HepG2 (cell line): ENCODE data around the gene TRMT2A. TPM values are rescaled to one million over a fixed set of nuclear protein-coding genes. Genes with fewer than 3 reads are reported as not detected.

Experiments
- CCDC6 ChIP-seq: sonication (generic); formaldehyde crosslinking; IDR thresholded peaks from 2 replicates; pipeline ENCODE4 v1.8.1; 2022; ENCODE audit warnings: mild to moderate bottlenecking, missing genetic modification reagents, moderate library complexity
- DBP ChIP-seq: sonication (generic); formaldehyde crosslinking; IDR thresholded peaks from 2 replicates; pipeline ENCODE4 v1.4.0; 2020; ENCODE audit warnings: missing genetic modification reagents; ENCODE audit errors: not compliant biosample characterization
- ELF1 ChIP-seq: sonication (generic); formaldehyde crosslinking; IDR thresholded peaks from 2 replicates; pipeline ENCODE4 v1.4.0; 2020; ENCODE audit warnings: missing genetic modification reagents
- FOXP1 ChIP-seq, 2 experiments: fragments of 450-650 bp in 1 of 2; IDR thresholded peaks; 2 replicates each; pipeline ENCODE4 v1.6.1; 2017 to 2018; ENCODE audit warnings: antibody characterized with exemption in 1 of 2
- HNRNPL ChIP-seq: fragments of 200-400 bp; formaldehyde crosslinking; IDR thresholded peaks from 2 replicates; pipeline ENCODE4 v1.6.1; 2017; ENCODE audit warnings: mild to moderate bottlenecking, low read depth, low read length
- HOXA9 ChIP-seq: sonication (generic); formaldehyde crosslinking; IDR thresholded peaks from 2 replicates; pipeline ENCODE4 v1.8.1; 2022; ENCODE audit warnings: missing genetic modification reagents, mild to moderate bottlenecking, moderate library complexity, borderline replicate concordance
- ISL2 ChIP-seq: sonication (generic); formaldehyde crosslinking; IDR thresholded peaks from 2 replicates; pipeline ENCODE4 v1.5.0; 2020; ENCODE audit warnings: missing genetic modification reagents
- JDP2 ChIP-seq: sonication (generic); formaldehyde crosslinking; IDR thresholded peaks from 2 replicates; pipeline ENCODE4 v1.8.1; 2022; ENCODE audit warnings: missing genetic modification reagents, borderline replicate concordance
- KLF15 ChIP-seq: sonication (generic); formaldehyde crosslinking; IDR thresholded peaks from 2 replicates; pipeline ENCODE4 v1.8.1; 2023; ENCODE audit warnings: borderline replicate concordance, mild to moderate bottlenecking, inconsistent platforms, missing genetic modification reagents, mixed read lengths
- MEIS1 ChIP-seq: sonication (generic); formaldehyde crosslinking; IDR thresholded peaks from 2 replicates; pipeline ENCODE4 v1.9.0; 2021; ENCODE audit warnings: mild to moderate bottlenecking, missing genetic modification reagents, moderate library complexity, borderline replicate concordance
- NFIC ChIP-seq: IDR thresholded peaks from 2 replicates; pipeline ENCODE4 v1.6.1; 2012; ENCODE audit warnings: mild to moderate bottlenecking, low read length, inconsistent platforms
- NFYC ChIP-seq: IDR thresholded peaks from 2 replicates; pipeline ENCODE4 v1.6.1; 2016; ENCODE audit warnings: missing genetic modification reagents, missing compliant biosample characterization
- PHF5A ChIP-seq: IDR thresholded peaks from one replicate; pipeline ENCODE4 v1.6.1; 2018; ENCODE audit warnings: low read depth, missing genetic modification reagents; ENCODE audit not compliant: unreplicated experiment
- RAD51 ChIP-seq: fragments of 450-650 bp; IDR thresholded peaks from 2 replicates; pipeline ENCODE4 v1.6.1; 2016; ENCODE audit warnings: borderline replicate concordance
- RBFOX2 ChIP-seq: fragments of 200-400 bp; formaldehyde crosslinking; IDR thresholded peaks from 2 replicates; pipeline ENCODE4 v1.6.1; 2017; ENCODE audit warnings: low read depth, mild to moderate bottlenecking, low read length
- REPIN1 ChIP-seq: sonication (generic); formaldehyde crosslinking; IDR thresholded peaks from 2 replicates; pipeline ENCODE4 v1.8.0; 2022; ENCODE audit warnings: missing genetic modification reagents, low read depth, mild to moderate bottlenecking, borderline replicate concordance
- SAP130 ChIP-seq: IDR thresholded peaks from 2 replicates; pipeline ENCODE4 v1.6.1; 2016; ENCODE audit warnings: low read depth
- ZBTB7B ChIP-seq: sonication (generic); formaldehyde crosslinking; IDR thresholded peaks from 2 replicates; pipeline ENCODE4 v1.4.0; 2020; ENCODE audit warnings: missing genetic modification reagents
- ZFP41 ChIP-seq: sonication (generic); formaldehyde crosslinking; IDR thresholded peaks from 2 replicates; pipeline ENCODE4 v1.4.0; 2020; ENCODE audit warnings: mild to moderate bottlenecking, missing genetic modification reagents, borderline replicate concordance
- ZNF121 ChIP-seq: sonication (generic); formaldehyde crosslinking; IDR thresholded peaks from 2 replicates; pipeline ENCODE4 v1.5.0; 2020; ENCODE audit warnings: mild to moderate bottlenecking, missing genetic modification reagents
- ZNF3 ChIP-seq: IDR thresholded peaks from 2 replicates; pipeline ENCODE4 v1.7.0; 2017; ENCODE audit warnings: inconsistent platforms
- ZNF543 ChIP-seq: sonication (generic); formaldehyde crosslinking; IDR thresholded peaks from 2 replicates; pipeline ENCODE4 v1.4.0; 2020; ENCODE audit warnings: mild to moderate bottlenecking, missing genetic modification reagents
- ZNF577 ChIP-seq: sonication (generic); formaldehyde crosslinking; IDR thresholded peaks from 2 replicates; pipeline ENCODE4 v1.4.0; 2020; ENCODE audit warnings: mild to moderate bottlenecking, low read depth, missing genetic modification reagents, borderline replicate concordance
- ZNF607 ChIP-seq: sonication (generic); formaldehyde crosslinking; IDR thresholded peaks from 2 replicates; pipeline ENCODE4 v1.5.1; 2020; ENCODE audit warnings: missing genetic modification reagents, mild to moderate bottlenecking, borderline replicate concordance
- ZNF768 ChIP-seq: sonication (generic); formaldehyde crosslinking; IDR thresholded peaks from 2 replicates; pipeline ENCODE4 v1.4.0; 2020; ENCODE audit warnings: missing genetic modification reagents
- polyA plus RNA-seq, 8 experiments: library from polyadenylated mRNA; depleted of rRNA in 3 of 8; stranded (reverse) in 7 of 8; unstranded in 1 of 8; fragments of >200 nt; fragmentation: Illumina TruSeq in 4 of 8; extraction: Trizol in 4 of 8; gene quantifications; 2 replicates each; pipeline versions ENCODE4 v1.2.1 to v1.2.3, GENCODE V29; 2011 to 2016; ENCODE audit warnings: low read depth in 4 of 8, missing spikeins in 1 of 8, mixed read lengths in 1 of 8; ENCODE audit not compliant: insufficient read depth in 1 of 8
- total RNA-seq, 5 experiments: library from RNA; depleted of rRNA; stranded (reverse); fragments of >200 nt; fragmentation: Illumina TruSeq; extraction: Trizol; gene quantifications; 2 replicates each; pipeline ENCODE4 v1.2.3, GENCODE V29; 2016; ENCODE audit warnings: low read depth in 1 of 5
- TF ChIP-seq, protein P1 (sequence below): sonication (generic); formaldehyde crosslinking; IDR thresholded peaks from 2 replicates; pipeline ENCODE4 v1.4.0; 2020; ENCODE audit warnings: mild to moderate bottlenecking, missing genetic modification reagents
- TF ChIP-seq, protein P2 (sequence below): IDR thresholded peaks from 2 replicates; pipeline ENCODE4 v1.6.1; 2016; ENCODE audit warnings: low read depth, control low read depth
- TF ChIP-seq, protein P3 (sequence below): sonication (generic); formaldehyde crosslinking; IDR thresholded peaks from 2 replicates; pipeline ENCODE4 v1.4.0; 2020; ENCODE audit warnings: missing genetic modification reagents

Gene TRMT2A
- total and polyA plus RNA-seq, 2 of the 13 experiments (the other 11 are each of a cell fraction or from before 2014, with no cell fraction given) = 24.0 to 30.3 TPM

DNA sequence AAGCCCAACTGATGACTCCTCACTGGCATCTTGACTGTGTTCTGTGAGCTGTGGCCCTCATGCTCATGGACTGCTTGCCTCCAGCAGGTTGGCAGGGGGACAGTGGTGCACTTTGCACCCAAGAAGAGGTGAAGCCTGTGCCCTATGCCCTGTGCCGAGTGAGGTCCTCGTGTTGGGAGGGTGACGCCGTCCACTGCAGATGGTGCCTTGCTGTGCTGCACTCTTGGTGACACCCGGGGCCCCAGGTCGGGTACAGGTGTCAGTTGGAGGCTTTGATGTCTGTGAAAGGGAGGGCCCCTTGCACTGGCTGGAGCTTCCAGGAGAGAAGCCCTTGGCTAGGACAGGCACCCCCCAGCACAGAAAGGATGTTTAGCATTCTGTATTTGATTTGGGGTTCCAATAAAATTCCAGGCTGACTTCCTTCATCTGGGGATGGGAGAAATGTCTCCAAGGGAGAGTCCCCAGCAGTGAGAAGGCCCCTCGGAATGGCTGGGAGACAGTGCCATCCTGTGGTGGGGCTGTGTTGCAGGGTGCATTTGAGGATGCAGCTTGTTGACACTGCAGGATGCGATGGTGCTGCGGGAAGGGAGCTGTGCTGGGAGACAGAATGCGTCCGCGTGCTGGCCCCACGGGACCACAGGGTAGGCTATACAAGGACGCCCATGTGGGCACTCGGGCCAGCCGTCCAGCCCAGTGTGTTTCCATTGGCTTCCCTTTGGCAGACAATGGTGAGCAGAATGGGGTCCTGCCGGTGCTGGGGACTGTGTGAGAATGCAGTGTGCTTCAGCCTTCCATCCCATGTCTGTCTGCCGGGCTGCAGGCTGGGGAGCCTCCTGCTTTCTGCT is 12.1 kb upstream of the TRMT2A start (continued):
- 0 out of 2 replicates have a peak, but pooled peaks have one; percentile 56 for TF ChIP-seq HNRNPL
- TF ChIP-seq ZFP41 (CRISPR knock-in tag) = no peak
- TF ChIP-seq ZBTB7B (CRISPR knock-in tag) = no peak
- TF ChIP-seq ZNF577 = no peak
- TF ChIP-seq MEIS1 (CRISPR knock-in tag) = peak; percentile 37; the same call in 1 of the 2 replicates
- TF ChIP-seq KLF15 (CRISPR knock-in tag) = no peak
- no peak for TF ChIP-seq CCDC6
- no peak for TF ChIP-seq ELF1 (CRISPR knock-in tag)
- TF ChIP-seq, protein P1, sequence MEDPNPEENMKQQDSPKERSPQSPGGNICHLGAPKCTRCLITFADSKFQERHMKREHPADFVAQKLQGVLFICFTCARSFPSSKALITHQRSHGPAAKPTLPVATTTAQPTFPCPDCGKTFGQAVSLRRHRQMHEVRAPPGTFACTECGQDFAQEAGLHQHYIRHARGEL (CRISPR knock-in tag) = 0 out of 2 replicates have a peak, but pooled peaks have one; percentile 14
- no peak for TF ChIP-seq FOXP1 (IDR thresholded peaks at IDR 0.05)
- TF ChIP-seq FOXP1 (CRISPR knock-in tag; IDR thresholded peaks at IDR 0.05) = 0 out of 2 replicates have a peak, but pooled peaks have one; percentile 10
- no peak for TF ChIP-seq ZNF607
- no peak for TF ChIP-seq ZNF3 (CRISPR knock-in tag)
- no peak for TF ChIP-seq ZNF543
- no peak for TF ChIP-seq PHF5A
- TF ChIP-seq HOXA9 (CRISPR knock-in tag) = no peak
- no peak for TF ChIP-seq RBFOX2
- no peak for TF ChIP-seq DBP (CRISPR knock-in tag)
- no peak for TF ChIP-seq NFIC
- no peak for TF ChIP-seq NFYC (CRISPR knock-in tag)
- no peak for TF ChIP-seq REPIN1 (CRISPR knock-in tag)
- TF ChIP-seq ZNF121 (CRISPR knock-in tag) = 0 out of 2 replicates have a peak, but pooled peaks have one; percentile 17
- TF ChIP-seq, protein P2, sequence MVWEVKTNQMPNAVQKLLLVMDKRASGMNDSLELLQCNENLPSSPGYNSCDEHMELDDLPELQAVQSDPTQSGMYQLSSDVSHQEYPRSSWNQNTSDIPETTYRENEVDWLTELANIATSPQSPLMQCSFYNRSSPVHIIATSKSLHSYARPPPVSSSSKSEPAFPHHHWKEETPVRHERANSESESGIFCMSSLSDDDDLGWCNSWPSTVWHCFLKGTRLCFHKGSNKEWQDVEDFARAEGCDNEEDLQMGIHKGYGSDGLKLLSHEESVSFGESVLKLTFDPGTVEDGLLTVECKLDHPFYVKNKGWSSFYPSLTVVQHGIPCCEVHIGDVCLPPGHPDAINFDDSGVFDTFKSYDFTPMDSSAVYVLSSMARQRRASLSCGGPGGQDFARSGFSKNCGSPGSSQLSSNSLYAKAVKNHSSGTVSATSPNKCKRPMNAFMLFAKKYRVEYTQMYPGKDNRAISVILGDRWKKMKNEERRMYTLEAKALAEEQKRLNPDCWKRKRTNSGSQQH (CRISPR knock-in tag) = peak; percentile 76
- TF ChIP-seq SAP130 (CRISPR knock-in tag) = no peak; the same call in 1 of the 2 replicates
- TF ChIP-seq ISL2 (CRISPR knock-in tag) = no peak
- TF ChIP-seq, protein P3, sequence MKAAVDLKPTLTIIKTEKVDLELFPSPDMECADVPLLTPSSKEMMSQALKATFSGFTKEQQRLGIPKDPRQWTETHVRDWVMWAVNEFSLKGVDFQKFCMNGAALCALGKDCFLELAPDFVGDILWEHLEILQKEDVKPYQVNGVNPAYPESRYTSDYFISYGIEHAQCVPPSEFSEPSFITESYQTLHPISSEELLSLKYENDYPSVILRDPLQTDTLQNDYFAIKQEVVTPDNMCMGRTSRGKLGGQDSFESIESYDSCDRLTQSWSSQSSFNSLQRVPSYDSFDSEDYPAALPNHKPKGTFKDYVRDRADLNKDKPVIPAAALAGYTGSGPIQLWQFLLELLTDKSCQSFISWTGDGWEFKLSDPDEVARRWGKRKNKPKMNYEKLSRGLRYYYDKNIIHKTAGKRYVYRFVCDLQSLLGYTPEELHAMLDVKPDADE (CRISPR knock-in tag) = no peak
- TF ChIP-seq JDP2 (CRISPR knock-in tag) = no peak
- TF ChIP-seq ZNF768 (CRISPR knock-in tag) = no peak
- TF ChIP-seq RAD51 = no peak
